ENCODE data around the gene ACVR1. TPM values are rescaled to one million over a fixed set of nuclear protein-coding genes. Genes with fewer than 3 reads are reported as not detected.
A peak's percentile ranks its signal among the peaks of the same experiment; 100 is the strongest.
"Not testable (repeated sequence)": the region's sequence is repeated elsewhere in the genome, so short reads cannot be mapped to it uniquely, and the experiment has no call there.

The ACVR1 gene
- total and polyA plus RNA-seq, 2 donors: 3.0 to 8.0 TPM

DNA sequence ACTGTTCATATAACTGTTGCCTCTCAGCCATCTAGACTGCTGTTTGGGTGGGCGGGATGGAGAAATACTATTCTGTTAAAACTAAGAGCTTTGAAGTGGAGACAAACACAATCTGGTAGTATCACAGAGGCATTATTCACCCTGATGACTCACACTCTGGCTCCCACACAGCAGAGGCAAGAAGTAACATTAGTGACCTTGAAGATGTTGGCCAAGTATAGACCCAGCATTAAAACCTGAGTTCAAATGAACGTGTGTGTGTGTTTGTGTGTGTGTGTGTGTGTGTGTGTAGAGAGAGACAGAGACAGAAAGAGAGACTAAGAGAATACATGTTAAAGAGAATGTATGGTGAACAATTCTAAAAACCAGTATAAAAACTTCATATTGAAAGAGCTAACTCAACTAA is 22.5 kb upstream of the ACVR1 start:
- DNase-seq (ENCODE audit: low read depth in 6 of 9, low spot score in 9 of 9): peak in 2 of 9 donors; percentile 16 to 43
- H3K4me1 ChIP-seq (ENCODE audit: control insufficient read depth in 2 of 2, insufficient read depth in 2 of 2, low read length in 2 of 2): peaks cover 14 to 39% of the 10 kb centered on the region in 2 donors
- no peak overlapping the region for H3K4me3 ChIP-seq (ENCODE audit: low read length in 2 of 2)
- H3K27ac ChIP-seq (ENCODE audit: low read depth in 1 of 2, low read length in 1 of 2): peak overlapping the region; percentile 11 to 63
- H3K9me3 ChIP-seq (ENCODE audit: control insufficient read depth in 2 of 2, insufficient read depth in 1 of 2, low read length in 1 of 2): no peaks in the 10 kb centered on the region
- H3K36me3 ChIP-seq (ENCODE audit: control insufficient read depth in 2 of 2, insufficient read depth in 2 of 2, low read length in 1 of 2): no peaks in the 10 kb centered on the region
- no peaks in the 10 kb centered on the region for H3K27me3 ChIP-seq (ENCODE audit: control insufficient read depth in 2 of 2, insufficient read depth in 1 of 2, low read length in 1 of 2)
- 76% methylated on average over 2 of the region's 2 CpGs for WGBS

DNA sequence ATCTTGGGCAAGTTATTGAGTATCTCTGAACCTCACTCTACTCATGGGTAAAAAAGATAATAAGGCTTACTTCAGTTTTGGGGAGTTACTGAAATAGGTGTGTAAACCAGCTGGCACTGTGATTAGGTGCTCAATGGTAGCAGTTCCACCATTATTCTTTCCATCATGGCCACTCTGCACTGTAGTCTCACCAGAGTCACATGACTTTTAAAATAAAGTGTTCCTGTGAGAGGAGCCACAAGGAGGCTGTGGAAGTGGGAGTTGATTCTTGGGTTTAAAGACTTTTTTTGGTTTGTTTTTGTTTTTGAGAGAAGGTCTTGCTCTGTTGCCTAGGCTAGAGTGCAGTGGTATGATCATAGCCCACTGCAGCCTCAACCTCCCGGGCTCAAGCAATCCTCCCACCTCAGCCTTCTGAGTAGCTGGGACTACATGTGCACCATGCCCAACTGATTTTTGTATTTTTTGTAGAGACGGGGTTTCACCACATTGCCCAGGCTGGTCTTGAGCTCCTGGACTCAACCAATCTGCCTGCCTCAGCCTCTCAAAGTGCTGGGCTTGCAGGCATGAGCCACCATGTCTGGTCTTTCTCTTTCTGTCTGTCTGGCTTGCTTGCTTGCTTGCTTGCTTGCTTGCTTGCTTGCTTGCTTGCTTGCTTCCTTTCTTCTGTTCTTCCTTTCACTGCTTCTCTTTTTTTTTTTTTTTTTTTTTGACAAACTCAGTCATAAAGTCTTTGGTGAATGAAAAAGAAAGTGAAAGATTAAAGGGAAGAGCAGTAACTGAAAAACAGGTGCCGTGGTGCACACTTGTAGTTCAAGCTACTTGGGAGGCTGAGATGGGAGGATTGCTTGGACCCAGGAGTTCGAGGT is 21.2 kb upstream of the ACVR1 start:
- H3K27me3 ChIP-seq (ENCODE audit: control insufficient read depth in 2 of 2, insufficient read depth in 1 of 2, low read length in 1 of 2): no peaks in the 10 kb centered on the region
- H3K4me1 ChIP-seq (ENCODE audit: control insufficient read depth in 2 of 2, insufficient read depth in 2 of 2, low read length in 2 of 2): peaks cover 14 to 39% of the 10 kb centered on the region in 2 donors
- H3K27ac ChIP-seq (ENCODE audit: low read depth in 1 of 2, low read length in 1 of 2): peak overlapping the region; percentile 93 to 97
- WGBS: 47% methylated on average over 4 of the region's 4 CpGs
- H3K36me3 ChIP-seq (ENCODE audit: control insufficient read depth in 2 of 2, insufficient read depth in 2 of 2, low read length in 1 of 2): no peaks in the 10 kb centered on the region
- peak in 5 of 9 donors; percentile 30 to 81 (median 50) for DNase-seq (ENCODE audit: low read depth in 6 of 9, low spot score in 9 of 9)
- peak overlapping the region in 1 of 2 donors; percentile 7 for H3K4me3 ChIP-seq (ENCODE audit: low read length in 2 of 2)
- H3K9me3 ChIP-seq (ENCODE audit: control insufficient read depth in 2 of 2, insufficient read depth in 1 of 2, low read length in 1 of 2): no peaks in the 10 kb centered on the region

DNA sequence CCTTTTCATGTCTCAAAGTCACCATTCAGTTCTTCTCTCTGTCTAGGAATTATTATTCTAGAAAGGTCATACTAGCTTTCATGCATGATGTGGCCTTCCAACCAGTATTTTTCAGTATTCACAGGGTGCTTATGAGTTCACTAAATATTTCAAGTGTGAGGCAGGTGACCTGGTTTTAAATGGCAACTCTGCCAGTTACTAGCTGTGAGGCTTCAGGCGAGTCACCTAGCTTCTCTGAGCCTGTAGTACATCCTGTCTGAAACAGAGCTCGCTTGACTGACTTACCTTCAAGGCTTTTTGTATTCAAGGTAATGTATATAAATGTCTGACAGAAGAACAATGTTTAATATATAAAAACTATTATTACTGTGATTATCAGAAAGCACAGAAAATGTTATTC is 19.4 kb upstream of the ACVR1 start:
- Histone ChIP-seq H3K4me3 (ENCODE audit: low read length in 2 of 2) (no peak overlapping the region), H3K36me3 (ENCODE audit: control insufficient read depth in 2 of 2, insufficient read depth in 2 of 2, low read length in 1 of 2) (no peaks in the 10 kb centered on the region), H3K27ac (ENCODE audit: low read depth in 1 of 2, low read length in 1 of 2) (no peak overlapping the region), H3K9me3 (ENCODE audit: control insufficient read depth in 2 of 2, insufficient read depth in 1 of 2, low read length in 1 of 2) (no peaks in the 10 kb centered on the region), H3K4me1 (ENCODE audit: control insufficient read depth in 2 of 2, insufficient read depth in 2 of 2, low read length in 2 of 2) (peaks cover 14 to 41% of the 10 kb centered on the region in 2 donors), H3K27me3 (ENCODE audit: control insufficient read depth in 2 of 2, insufficient read depth in 1 of 2, low read length in 1 of 2) (no peaks in the 10 kb centered on the region)
- 83% methylated on average over 2 of the region's 2 CpGs for WGBS
- DNase-seq (ENCODE audit: low read depth in 6 of 9, low spot score in 9 of 9): peak in 3 of 9 donors; percentile 16 to 50 (median 37)

DNA sequence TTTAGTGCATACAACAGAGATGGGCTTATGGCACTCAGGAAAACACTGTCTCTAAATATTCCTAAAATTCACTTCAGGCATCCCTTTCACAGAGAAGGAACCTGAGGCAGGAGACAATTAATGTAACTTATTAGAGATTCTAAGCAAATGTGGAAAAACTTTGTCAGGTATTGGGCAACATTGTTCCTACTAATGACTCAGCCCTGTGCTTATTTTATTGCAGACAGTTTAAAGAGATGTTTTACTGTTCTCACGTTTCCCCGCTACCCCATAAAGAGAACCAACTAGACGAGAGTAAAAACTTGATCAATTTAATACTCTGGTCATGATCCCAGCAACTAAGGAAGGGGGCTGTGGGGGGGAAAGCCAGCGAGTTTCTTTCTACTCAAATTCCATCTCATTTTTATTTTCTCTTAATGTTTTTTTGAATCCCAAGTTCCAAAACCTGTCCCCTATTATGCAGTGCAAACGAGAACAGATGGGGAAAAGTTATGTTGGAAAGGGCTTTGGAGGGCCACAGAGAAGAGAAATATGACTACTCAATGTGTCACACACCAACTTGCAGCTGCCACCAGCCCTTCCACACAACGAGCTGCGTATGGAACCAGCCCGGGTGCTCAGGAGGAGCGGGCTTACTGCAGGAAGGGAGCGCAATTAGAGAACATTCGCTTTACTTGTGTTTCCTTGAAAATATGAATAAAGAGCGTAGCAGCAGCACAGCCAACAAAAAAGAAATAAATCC is 18.7 kb upstream of the ACVR1 start:
- Histone ChIP-seq H3K36me3 (ENCODE audit: control insufficient read depth in 2 of 2, insufficient read depth in 2 of 2, low read length in 1 of 2) (no peaks in the 10 kb centered on the region), H3K4me3 (ENCODE audit: low read length in 2 of 2) (no peak overlapping the region), H3K4me1 (ENCODE audit: control insufficient read depth in 2 of 2, insufficient read depth in 2 of 2, low read length in 2 of 2) (peaks cover 11 to 37% of the 10 kb centered on the region in 2 donors), H3K27ac (ENCODE audit: low read depth in 1 of 2, low read length in 1 of 2) (no peak overlapping the region), H3K9me3 (ENCODE audit: control insufficient read depth in 2 of 2, insufficient read depth in 1 of 2, low read length in 1 of 2) (no peaks in the 10 kb centered on the region), H3K27me3 (ENCODE audit: control insufficient read depth in 2 of 2, insufficient read depth in 1 of 2, low read length in 1 of 2) (no peaks in the 10 kb centered on the region)
- DNase-seq (ENCODE audit: low read depth in 6 of 9, low spot score in 9 of 9): no peak
- 95% methylated on average over 12 of the region's 12 CpGs for WGBS

DNA sequence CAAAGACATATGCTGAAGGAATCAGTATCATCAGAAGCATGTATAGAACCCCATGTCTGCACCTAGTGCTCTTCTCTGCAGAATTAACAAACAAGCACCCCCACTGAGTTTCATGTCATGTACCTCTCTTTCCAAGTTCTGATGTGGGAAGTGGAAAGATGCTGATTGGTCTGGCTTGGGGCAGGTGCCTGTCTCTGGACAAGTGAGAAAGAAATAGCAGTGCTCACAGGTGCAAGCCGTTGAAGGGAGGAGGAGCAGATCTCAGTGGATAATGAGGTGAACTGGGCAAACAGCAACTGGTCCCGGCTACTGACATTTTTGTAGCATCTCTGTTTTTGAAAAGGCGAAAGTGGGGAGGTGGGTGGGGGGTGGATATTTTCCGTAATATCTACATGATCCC is 17.5 kb upstream of the ACVR1 start:
- WGBS: 95% methylated on average over 4 of the region's 4 CpGs
- no peaks in the 10 kb centered on the region for H3K27me3 ChIP-seq (ENCODE audit: control insufficient read depth in 2 of 2, insufficient read depth in 1 of 2, low read length in 1 of 2)

DNA sequence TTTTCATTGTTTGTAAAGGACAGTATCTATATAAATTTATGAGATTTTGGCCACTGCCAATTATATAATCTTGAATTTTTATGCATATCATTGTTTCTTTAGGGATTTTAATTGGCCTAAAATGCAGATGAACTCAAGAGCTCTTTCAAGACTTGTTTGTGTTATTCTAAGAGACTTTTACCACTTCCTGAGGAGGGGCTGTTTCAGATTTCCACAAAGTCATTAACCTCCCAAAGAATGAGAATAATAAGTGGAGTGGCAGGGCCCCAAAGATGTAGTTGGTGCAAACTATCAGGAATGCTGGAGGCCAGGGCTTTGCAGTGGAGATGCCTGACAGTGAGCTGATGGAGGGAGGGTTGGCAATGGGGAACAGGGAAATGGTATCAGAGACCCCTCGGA is 15.5 kb upstream of the ACVR1 start:
- WGBS: 98% methylated on average over 1 of the region's 1 CpG
- Histone ChIP-seq H3K36me3 (ENCODE audit: control insufficient read depth in 2 of 2, insufficient read depth in 2 of 2, low read length in 1 of 2) (no peaks in the 10 kb centered on the region), H3K27me3 (ENCODE audit: control insufficient read depth in 2 of 2, insufficient read depth in 1 of 2, low read length in 1 of 2) (no peaks in the 10 kb centered on the region), H3K9me3 (ENCODE audit: control insufficient read depth in 2 of 2, insufficient read depth in 1 of 2, low read length in 1 of 2) (no peaks in the 10 kb centered on the region), H3K4me3 (ENCODE audit: low read length in 2 of 2) (no peak overlapping the region), H3K27ac (ENCODE audit: low read depth in 1 of 2, low read length in 1 of 2) (no peak overlapping the region), H3K4me1 (ENCODE audit: control insufficient read depth in 2 of 2, insufficient read depth in 2 of 2, low read length in 2 of 2) (peaks cover 2 to 8% of the 10 kb centered on the region in 2 donors)
- DNase-seq (ENCODE audit: low read depth in 6 of 9, low spot score in 9 of 9): no peak

More for the DNA sequence above, 17.5 kb upstream of the ACVR1 start:
- H3K4me3 ChIP-seq (ENCODE audit: low read length in 2 of 2): no peak overlapping the region
- H3K27ac ChIP-seq (ENCODE audit: low read depth in 1 of 2, low read length in 1 of 2): no peak overlapping the region
- DNase-seq (ENCODE audit: low read depth in 6 of 9, low spot score in 9 of 9): no peak
- H3K9me3 ChIP-seq (ENCODE audit: control insufficient read depth in 2 of 2, insufficient read depth in 1 of 2, low read length in 1 of 2): no peaks in the 10 kb centered on the region
- peaks cover 10 to 27% of the 10 kb centered on the region in 2 donors for H3K4me1 ChIP-seq (ENCODE audit: control insufficient read depth in 2 of 2, insufficient read depth in 2 of 2, low read length in 2 of 2)
- no peaks in the 10 kb centered on the region for H3K36me3 ChIP-seq (ENCODE audit: control insufficient read depth in 2 of 2, insufficient read depth in 2 of 2, low read length in 1 of 2)

DNA sequence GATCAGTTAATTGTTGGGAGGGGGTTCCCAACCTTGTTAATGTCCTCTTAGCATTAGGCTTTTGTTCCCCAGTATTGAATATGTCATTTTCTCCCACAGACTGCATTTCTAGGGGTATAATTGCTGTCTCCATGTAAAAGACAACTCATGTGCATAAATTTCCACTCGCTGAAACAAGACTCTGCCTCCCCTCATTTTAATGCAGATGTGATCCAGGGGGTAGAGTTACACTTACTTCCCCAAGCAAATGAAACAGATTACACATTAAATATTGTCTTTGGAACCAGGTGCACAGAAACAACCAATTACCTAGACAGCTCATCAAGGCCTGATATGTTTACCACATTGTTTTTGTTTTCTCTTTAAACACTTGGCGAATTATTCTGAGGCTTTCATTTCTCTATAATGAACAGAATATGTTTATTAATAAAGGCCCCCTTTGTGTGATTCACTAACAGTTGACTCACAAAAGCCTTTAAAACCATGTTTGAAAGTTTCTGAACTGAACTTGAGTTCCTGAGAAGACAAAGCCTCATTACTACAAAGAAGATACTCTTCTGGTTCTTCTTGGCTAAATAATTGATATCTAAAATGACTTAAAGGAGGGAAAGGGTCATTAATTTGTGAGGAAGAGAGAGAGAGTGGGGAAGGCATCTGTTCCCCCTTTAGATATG is 15.0 kb upstream of the ACVR1 start:
- Histone ChIP-seq H3K36me3 (ENCODE audit: control insufficient read depth in 2 of 2, insufficient read depth in 2 of 2, low read length in 1 of 2) (no peaks in the 10 kb centered on the region), H3K4me1 (ENCODE audit: control insufficient read depth in 2 of 2, insufficient read depth in 2 of 2, low read length in 2 of 2) (peaks cover 0 to 8% of the 10 kb centered on the region in 2 donors), H3K27me3 (ENCODE audit: control insufficient read depth in 2 of 2, insufficient read depth in 1 of 2, low read length in 1 of 2) (no peaks in the 10 kb centered on the region), H3K9me3 (ENCODE audit: control insufficient read depth in 2 of 2, insufficient read depth in 1 of 2, low read length in 1 of 2) (no peaks in the 10 kb centered on the region), H3K4me3 (ENCODE audit: low read length in 2 of 2) (no peak overlapping the region), H3K27ac (ENCODE audit: low read depth in 1 of 2, low read length in 1 of 2) (no peak overlapping the region)
- DNase-seq (ENCODE audit: low read depth in 6 of 9, low spot score in 9 of 9): no peak
- WGBS: 94% methylated on average over 2 of the region's 2 CpGs

DNA sequence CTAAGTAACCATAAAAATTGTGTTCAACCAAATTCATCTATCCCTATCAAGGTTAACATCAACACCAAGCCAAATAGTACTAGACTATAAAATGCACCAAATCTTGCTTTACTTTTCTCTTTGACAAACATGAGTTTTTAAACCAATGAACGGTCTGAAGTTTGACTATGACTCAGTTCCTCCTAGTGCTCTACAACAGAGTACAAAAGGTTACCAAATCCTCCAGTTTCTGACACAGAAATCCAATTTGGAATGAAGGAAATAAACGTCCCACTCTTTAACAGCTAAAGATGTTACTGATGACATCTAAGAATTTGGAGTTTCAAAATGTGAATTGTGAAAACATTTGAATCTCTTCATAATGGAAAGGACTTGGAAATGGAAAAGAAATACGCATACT is 11.8 kb upstream of the ACVR1 start:
- 94% methylated on average over 3 of the region's 3 CpGs for WGBS
- Histone ChIP-seq H3K9me3 (ENCODE audit: control insufficient read depth in 2 of 2, insufficient read depth in 1 of 2, low read length in 1 of 2) (no peaks in the 10 kb centered on the region), H3K27me3 (ENCODE audit: control insufficient read depth in 2 of 2, insufficient read depth in 1 of 2, low read length in 1 of 2) (no peaks in the 10 kb centered on the region), H3K4me3 (ENCODE audit: low read length in 2 of 2) (no peak overlapping the region), H3K4me1 (ENCODE audit: control insufficient read depth in 2 of 2, insufficient read depth in 2 of 2, low read length in 2 of 2) (peaks cover 0 to 2% of the 10 kb centered on the region in 2 donors), H3K27ac (ENCODE audit: low read depth in 1 of 2, low read length in 1 of 2) (no peak overlapping the region), H3K36me3 (ENCODE audit: control insufficient read depth in 2 of 2, insufficient read depth in 2 of 2, low read length in 1 of 2) (no peaks in the 10 kb centered on the region)
- DNase-seq (ENCODE audit: low read depth in 6 of 9, low spot score in 9 of 9): no peak

DNA sequence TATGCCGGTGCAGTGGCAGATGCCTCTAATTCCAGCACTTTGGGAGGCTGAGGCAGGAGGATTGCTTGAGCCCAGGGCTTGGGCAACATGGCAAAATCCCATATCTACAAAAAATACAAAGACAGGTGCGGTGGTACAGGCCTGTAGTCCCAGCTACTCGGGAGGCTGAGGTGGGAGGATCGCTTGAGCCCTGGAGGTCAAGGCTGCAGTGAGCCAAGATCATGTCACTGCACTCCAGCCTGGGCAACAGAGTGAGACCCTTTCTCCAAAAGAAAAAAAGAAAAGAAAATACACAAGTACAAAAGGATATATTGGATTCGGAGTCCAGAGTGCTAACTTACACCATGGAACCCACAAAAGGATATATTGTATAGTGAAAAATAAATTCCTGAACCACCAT is 8.4 kb upstream of the ACVR1 start:
- H3K4me1 ChIP-seq (ENCODE audit: control insufficient read depth in 2 of 2, insufficient read depth in 2 of 2, low read length in 2 of 2); H3K4me3 ChIP-seq (ENCODE audit: low read length in 2 of 2); H3K36me3 ChIP-seq (ENCODE audit: control insufficient read depth in 2 of 2, insufficient read depth in 2 of 2, low read length in 1 of 2); H3K27ac ChIP-seq (ENCODE audit: low read depth in 1 of 2, low read length in 1 of 2); H3K27me3 ChIP-seq (ENCODE audit: control insufficient read depth in 2 of 2, insufficient read depth in 1 of 2, low read length in 1 of 2); DNase-seq (ENCODE audit: low read depth in 6 of 9, low spot score in 9 of 9); H3K9me3 ChIP-seq (ENCODE audit: control insufficient read depth in 2 of 2, insufficient read depth in 1 of 2, low read length in 1 of 2): not testable (repeated sequence)
- 79% methylated on average over 5 of the region's 5 CpGs for WGBS
